ENCODE results near the gene DCDC1.

The DCDC1 gene

DNA sequence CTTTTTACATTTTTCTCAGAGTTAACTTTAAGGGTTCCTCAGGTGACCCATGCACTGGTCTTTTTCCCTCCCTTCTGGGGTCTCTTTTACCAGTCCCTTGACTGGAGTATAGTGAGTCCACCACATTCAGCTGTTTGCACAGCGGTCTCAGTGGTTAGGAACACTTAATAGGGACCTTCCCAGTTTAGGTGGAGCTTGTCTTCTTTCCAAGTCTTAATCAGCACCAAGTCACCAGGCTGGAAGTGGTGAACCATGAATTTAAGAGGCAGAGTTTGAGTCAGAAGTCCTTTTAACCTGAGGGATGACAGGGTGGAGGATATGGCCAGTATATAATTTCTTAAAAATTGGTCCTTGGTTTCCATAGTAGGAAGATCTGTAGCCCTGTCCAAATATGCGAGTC lies 433.7 kb downstream of the DCDC1 start:
- DNase-seq (ENCODE audit: low read depth) = peak; percentile 1
- H3K4me3 ChIP-seq (ENCODE audit: low read length) = no peak overlapping the region
- TF ChIP-seq, protein P1, sequence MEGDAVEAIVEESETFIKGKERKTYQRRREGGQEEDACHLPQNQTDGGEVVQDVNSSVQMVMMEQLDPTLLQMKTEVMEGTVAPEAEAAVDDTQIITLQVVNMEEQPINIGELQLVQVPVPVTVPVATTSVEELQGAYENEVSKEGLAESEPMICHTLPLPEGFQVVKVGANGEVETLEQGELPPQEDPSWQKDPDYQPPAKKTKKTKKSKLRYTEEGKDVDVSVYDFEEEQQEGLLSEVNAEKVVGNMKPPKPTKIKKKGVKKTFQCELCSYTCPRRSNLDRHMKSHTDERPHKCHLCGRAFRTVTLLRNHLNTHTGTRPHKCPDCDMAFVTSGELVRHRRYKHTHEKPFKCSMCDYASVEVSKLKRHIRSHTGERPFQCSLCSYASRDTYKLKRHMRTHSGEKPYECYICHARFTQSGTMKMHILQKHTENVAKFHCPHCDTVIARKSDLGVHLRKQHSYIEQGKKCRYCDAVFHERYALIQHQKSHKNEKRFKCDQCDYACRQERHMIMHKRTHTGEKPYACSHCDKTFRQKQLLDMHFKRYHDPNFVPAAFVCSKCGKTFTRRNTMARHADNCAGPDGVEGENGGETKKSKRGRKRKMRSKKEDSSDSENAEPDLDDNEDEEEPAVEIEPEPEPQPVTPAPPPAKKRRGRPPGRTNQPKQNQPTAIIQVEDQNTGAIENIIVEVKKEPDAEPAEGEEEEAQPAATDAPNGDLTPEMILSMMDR (IDR thresholded peaks at IDR 0.05; ENCODE audit: insufficient read depth, low read depth, low read length, missing control alignments) = no peak

DNA sequence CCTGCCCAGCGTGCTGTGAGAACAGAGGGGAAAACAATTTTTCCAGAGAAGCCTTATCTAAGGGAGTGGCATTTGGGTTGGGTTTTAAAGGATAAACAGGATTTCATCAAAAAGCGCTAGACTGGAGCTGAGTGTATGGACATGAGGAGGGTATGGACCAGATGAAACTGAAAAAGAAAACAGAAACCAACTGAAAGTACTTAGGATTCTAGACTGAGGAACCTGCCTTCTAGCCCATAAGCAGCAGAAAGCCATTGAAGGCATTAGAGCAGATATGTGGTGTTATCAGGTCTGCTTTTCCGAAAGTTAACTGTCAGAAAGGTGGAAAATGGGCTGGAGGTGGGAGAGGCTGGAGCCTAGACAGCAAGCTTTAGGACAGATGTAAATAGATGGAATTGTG lies 443.4 kb downstream of the DCDC1 start:
- TF ChIP-seq, protein P1 (IDR thresholded peaks at IDR 0.05; ENCODE audit: insufficient read depth, low read depth, low read length, missing control alignments) = no peak
- DNase-seq (ENCODE audit: low read depth) = no peak
- no peak overlapping the region for H3K4me3 ChIP-seq (ENCODE audit: low read length)

DNA sequence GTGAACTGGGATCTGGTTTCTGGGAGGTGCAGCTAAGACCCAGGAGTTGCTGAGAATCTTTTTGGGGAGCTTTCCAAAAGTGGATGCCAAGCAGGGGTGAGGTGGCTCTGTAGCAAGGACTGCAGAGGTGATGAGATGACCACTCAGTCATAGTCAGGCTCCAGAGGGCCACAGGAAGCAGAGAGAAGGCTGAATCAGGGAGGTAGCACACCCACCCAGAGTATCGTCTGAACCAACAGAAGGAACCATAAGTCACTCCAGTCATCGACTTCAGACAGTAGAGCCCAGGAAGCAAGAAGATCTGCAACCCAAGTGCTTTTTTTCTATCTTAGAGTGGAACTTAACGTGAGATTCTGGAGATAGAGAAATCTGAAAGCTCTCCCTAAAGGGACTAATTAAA lies 447.7 kb downstream of the DCDC1 start:
- DNase-seq (ENCODE audit: low read depth) = no peak
- TF ChIP-seq, protein P1 (IDR thresholded peaks at IDR 0.05; ENCODE audit: insufficient read depth, low read depth, low read length, missing control alignments) = no peak
- no peak overlapping the region for H3K4me3 ChIP-seq (ENCODE audit: low read length)

DNA sequence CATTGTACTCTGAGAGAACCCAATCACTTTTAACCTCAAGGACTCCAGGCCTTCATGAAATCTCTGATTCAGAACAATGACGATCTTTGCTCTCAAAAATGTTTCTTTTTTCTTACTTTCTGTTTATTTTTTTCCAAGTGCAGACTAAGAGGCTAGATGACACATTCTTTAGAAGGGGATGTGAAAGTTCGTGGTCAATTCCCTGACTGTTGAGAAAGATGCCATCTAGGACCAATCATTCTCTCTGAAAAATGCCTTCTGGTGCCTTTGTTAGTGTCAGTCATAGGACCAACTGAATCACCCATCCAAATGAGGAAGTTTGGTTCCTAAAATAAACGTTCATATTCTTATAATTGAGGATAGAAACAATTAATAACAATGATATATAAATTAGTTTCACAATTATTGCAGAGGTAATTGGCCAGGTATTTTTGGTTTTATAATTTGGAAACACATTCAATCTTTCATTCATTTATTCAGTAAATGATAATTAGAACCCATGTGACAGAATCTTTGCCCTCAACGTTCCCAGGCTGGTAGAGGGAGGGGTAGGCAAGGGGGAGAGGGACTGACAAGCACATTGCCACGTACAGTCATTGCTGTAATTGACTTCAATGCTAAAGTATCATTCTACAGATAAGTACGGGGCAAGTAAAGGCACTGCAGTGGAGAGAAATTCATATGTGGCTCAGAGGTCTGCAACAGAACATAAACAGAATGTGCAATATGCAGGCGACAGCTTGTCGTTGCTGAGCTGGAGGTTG lies 450.0 kb downstream of the DCDC1 start:
- no peak overlapping the region for H3K4me3 ChIP-seq (ENCODE audit: low read length)
- no peak for DNase-seq (ENCODE audit: low read depth)
- TF ChIP-seq, protein P1 (IDR thresholded peaks at IDR 0.05; ENCODE audit: insufficient read depth, low read depth, low read length, missing control alignments) = no peak

GRCh38 chr11:30917859-30918478 lies 451.6 kb downstream of the DCDC1 start:
- no peak overlapping the region for H3K4me3 ChIP-seq (ENCODE audit: low read length)
- DNase-seq (ENCODE audit: low read depth) = peak; percentile 52
- TF ChIP-seq, protein P1 (IDR thresholded peaks at IDR 0.05; ENCODE audit: insufficient read depth, low read depth, low read length, missing control alignments) = peak; percentile 52

DNA sequence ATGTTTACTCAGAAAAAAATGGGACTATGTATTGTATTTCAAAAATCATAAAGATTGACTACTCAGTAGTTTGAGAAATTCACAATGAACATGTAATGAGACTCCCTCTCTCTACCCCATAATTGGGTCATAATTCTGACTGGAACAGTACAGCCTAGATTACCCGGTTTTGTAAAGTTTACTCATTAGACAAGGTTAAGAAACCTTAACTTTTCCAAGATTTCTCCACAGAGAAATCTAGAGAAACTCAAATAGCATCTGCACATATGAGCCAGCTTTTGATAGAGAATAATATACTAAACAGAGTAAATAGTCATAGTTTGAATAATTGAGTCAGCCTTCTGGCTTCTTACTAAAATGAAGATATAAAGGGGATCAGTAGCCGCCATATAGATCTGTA lies 452.3 kb downstream of the DCDC1 start:
- H3K4me3 ChIP-seq (ENCODE audit: low read length) = no peak overlapping the region
- no peak for DNase-seq (ENCODE audit: low read depth)
- TF ChIP-seq, protein P1 (IDR thresholded peaks at IDR 0.05; ENCODE audit: insufficient read depth, low read depth, low read length, missing control alignments) = no peak
